Upper lobe of left lung (tissue), 6 donors: ENCODE results near the gene PRXL2B. TPM values are rescaled to one million over a fixed set of nuclear protein-coding genes. Genes with fewer than 3 reads are reported as not detected.

Source experiments
- ATAC-seq, 2 donors: fragments of 200-7000 bp; cut with Tn5 transposase; one replicate each; pipeline ENCODE4 v1.9.1; 2022; ENCODE audit warnings: mild to moderate bottlenecking in 2 of 2, moderate library complexity in 2 of 2; ENCODE audit not compliant: low FRiP score in 2 of 2
- DNase-seq, 2 donors: peaks; one replicate each; pipeline ENCODE4 v3.0.0-alpha.2; 2019 to 2020
- H3K27ac ChIP-seq, 4 donors: fragments of 200-600 bp; sonication (generic); one replicate each; pipeline ENCODE4 v1.5.1; 2016 to 2019
- H3K27me3 ChIP-seq, 4 donors: fragments of 200-600 bp; sonication (generic); one replicate each; pipeline ENCODE4 v1.5.1; 2017 to 2019
- H3K36me3 ChIP-seq, 4 donors: fragments of 200-600 bp; sonication (generic); one replicate each; pipeline ENCODE4 v1.5.1; 2016 to 2019
- H3K4me1 ChIP-seq, 4 donors: fragments of 200-600 bp; sonication (generic); one replicate each; pipeline ENCODE4 v1.5.1; 2018 to 2019
- H3K4me3 ChIP-seq, 4 donors: fragments of 200-600 bp; sonication (generic); one replicate each; pipeline ENCODE4 v1.5.1; 2017 to 2019; ENCODE audit warnings: mild to moderate bottlenecking in 2 of 4, moderate library complexity in 1 of 4
- H3K9me3 ChIP-seq, 4 donors: fragments of 200-600 bp; sonication (generic); one replicate each; pipeline ENCODE4 v1.5.1; 2018 to 2019
- CTCF ChIP-seq, 6 experiments: fragments of 450-650 bp in 4 of 6; fragments of 200-600 bp in 2 of 6; sonication (generic) in 2 of 6; IDR thresholded peaks; one replicate each; pipeline ENCODE4 v1.5.1; 2016 to 2019; ENCODE audit warnings: antibody characterized with exemption in 6 of 6
- EP300 ChIP-seq, 4 donors: sonication (generic); formaldehyde crosslinking; IDR thresholded peaks; one replicate each; pipeline ENCODE4 v1.5.1; 2017; ENCODE audit warnings: antibody characterized with exemption in 4 of 4, control low read depth in 2 of 4
- POLR2A ChIP-seq, 4 donors: fragments of 450-650 bp; IDR thresholded peaks; one replicate each; pipeline ENCODE4 v1.5.1; 2016 to 2017; ENCODE audit warnings: antibody characterized with exemption in 4 of 4, mild to moderate bottlenecking in 2 of 4
- POLR2AphosphoS5 ChIP-seq, 2 donors: sonication (generic); formaldehyde crosslinking; IDR thresholded peaks; one replicate each; pipeline ENCODE4 v1.5.1; 2017; ENCODE audit warnings: antibody characterized with exemption in 2 of 2
- WGBS, 2 donors: methylation state at CpG; one replicate each; pipeline ENCODE4 v1.1.5; 2017 to 2018; 5-methylcytosine and 5-hydroxymethylcytosine counted together
- total RNA-seq, 6 donors: library from RNA; depleted of rRNA in 4 of 6; stranded (reverse); fragments of >200 nt in 4 of 6; gene quantifications; one replicate each; pipeline versions ENCODE4 v1.1.0 to v1.2.1, GENCODE V29; 2016 to 2021
- donor health status: DM: no; HTN: no; CAD: no; lungs with moderate emphysema.
- donor health status: DM: no; HTN: yes; CAD: no; lungs with severe emphysema.

PRXL2B gene
- total RNA-seq, 6 donors from 2014 or later = 10.5 to 34.2 (median 22.0) TPM

- H3K27me3 ChIP-seq = no peaks in the 10 kb centered on the region
- peaks cover 6 to 35% (median 27%) of the 10 kb centered on the region in 4 donors for H3K36me3 ChIP-seq
- H3K27ac ChIP-seq = peak within 1 kb of the TSS; percentile 90 to 99 (median 96)
- ATAC-seq = peak; percentile 65 to 72
- peaks cover 35 to 59% (median 40%) of the 10 kb centered on the region in 4 donors for H3K4me1 ChIP-seq
- peak; percentile 69 to 84 for DNase-seq
- WGBS, 2 donors = 0 to 1% methylated on average over 11 to 16 of the region's 16 CpGs
- H3K9me3 ChIP-seq = no peaks in the 10 kb centered on the region
- peak within 1 kb of the TSS; percentile 63 to 76 (median 71) for H3K4me3 ChIP-seq
- TF ChIP-seq EP300 (IDR thresholded peaks at IDR 0.05) (no peak), CTCF (IDR thresholded peaks at IDR 0.05) (peak in 2 of 6 experiments; percentile 10 to 48), POLR2AphosphoS5 (IDR thresholded peaks at IDR 0.05) (peak in 1 of 2 donors; percentile 26), POLR2A (IDR thresholded peaks at IDR 0.05) (peak in 3 of 4 donors; percentile 36 to 51 (median 42))
Observed at GRCh38 chr1:2556277-2556677, 30.3 kb upstream of the PRXL2B start, which contains the start of gene TNFRSF14. Gene TNFRSF14 (plus strand): TSS chr1:2556371. CDS start chr1:2556665, 294 bp downstream.

GRCh38 chr1:2556678-2557481, 29.7 kb upstream of the PRXL2B start:
- peaks cover 6 to 41% (median 33%) of the 10 kb centered on the region in 4 donors for H3K36me3 ChIP-seq
- peak; percentile 71 to 84 for DNase-seq
- H3K27ac ChIP-seq = peak overlapping the region; percentile 90 to 99 (median 96)
- peak; percentile 20 to 31 for ATAC-seq
- peaks cover 35 to 59% (median 40%) of the 10 kb centered on the region in 4 donors for H3K4me1 ChIP-seq
- TF ChIP-seq POLR2AphosphoS5 (IDR thresholded peaks at IDR 0.05) = peak in 1 of 2 donors; percentile 11
- peak in 2 of 6 experiments; percentile 9 to 40 for TF ChIP-seq CTCF (IDR thresholded peaks at IDR 0.05)
- no peak for TF ChIP-seq POLR2A (IDR thresholded peaks at IDR 0.05)
- TF ChIP-seq EP300 (IDR thresholded peaks at IDR 0.05) = no peak
- H3K9me3 ChIP-seq = no peaks in the 10 kb centered on the region
- H3K27me3 ChIP-seq = no peaks in the 10 kb centered on the region
- 4 to 10% methylated on average over 10 to 14 of the region's 24 CpGs for WGBS, 2 donors
- H3K4me3 ChIP-seq = peak overlapping the region; percentile 63 to 76 (median 71)

GRCh38 chr1:2557482-2558400, 28.8 kb upstream of the PRXL2B start:
- Histone ChIP-seq H3K4me1 (peaks cover 35 to 59% (median 40%) of the 10 kb centered on the region in 4 donors), H3K36me3 (peaks cover 6 to 49% (median 41%) of the 10 kb centered on the region in 4 donors), H3K27ac (peak overlapping the region; percentile 90 to 99 (median 96)), H3K4me3 (peak overlapping the region; percentile 63 to 76 (median 71)), H3K9me3 (no peaks in the 10 kb centered on the region), H3K27me3 (no peaks in the 10 kb centered on the region)
- no peak for ATAC-seq
- TF ChIP-seq CTCF (IDR thresholded peaks at IDR 0.05) (peak in 1 of 6 experiments; percentile 2), POLR2AphosphoS5 (IDR thresholded peaks at IDR 0.05) (no peak)
- 73 to 83% methylated on average over 15 to 22 of the region's 30 CpGs for WGBS, 2 donors
- peak in 1 of 2 donors; percentile 52 for DNase-seq

GRCh38 chr1:2558420-2558819, 28.2 kb upstream of the PRXL2B start:
- no peak for TF ChIP-seq EP300 (IDR thresholded peaks at IDR 0.05)
- TF ChIP-seq POLR2AphosphoS5 (IDR thresholded peaks at IDR 0.05) = no peak
- no peak for TF ChIP-seq CTCF (IDR thresholded peaks at IDR 0.05)
- TF ChIP-seq POLR2A (IDR thresholded peaks at IDR 0.05) = no peak
- Histone ChIP-seq H3K4me1 (peaks cover 35 to 59% (median 40%) of the 10 kb centered on the region in 4 donors), H3K4me3 (peak overlapping the region in 1 of 4 donors; percentile 63), H3K27me3 (no peaks in the 10 kb centered on the region), H3K27ac (peak overlapping the region in 3 of 4 donors; percentile 95 to 99 (median 98)), H3K9me3 (no peaks in the 10 kb centered on the region), H3K36me3 (peaks cover 6 to 56% (median 48%) of the 10 kb centered on the region in 4 donors)
- peak in 1 of 2 donors; percentile 77 for DNase-seq
- no peak for ATAC-seq
- WGBS, 2 donors = 95 to 99% methylated on average over 9 to 12 of the region's 12 CpGs
